ENCODE data around the gene SLC25A48. TPM values are rescaled to one million over a fixed set of nuclear protein-coding genes. Genes with fewer than 3 reads are reported as not detected.

Gene SLC25A48
- total RNA-seq, 1 experiment from 2014 or later, result not detected

DNA sequence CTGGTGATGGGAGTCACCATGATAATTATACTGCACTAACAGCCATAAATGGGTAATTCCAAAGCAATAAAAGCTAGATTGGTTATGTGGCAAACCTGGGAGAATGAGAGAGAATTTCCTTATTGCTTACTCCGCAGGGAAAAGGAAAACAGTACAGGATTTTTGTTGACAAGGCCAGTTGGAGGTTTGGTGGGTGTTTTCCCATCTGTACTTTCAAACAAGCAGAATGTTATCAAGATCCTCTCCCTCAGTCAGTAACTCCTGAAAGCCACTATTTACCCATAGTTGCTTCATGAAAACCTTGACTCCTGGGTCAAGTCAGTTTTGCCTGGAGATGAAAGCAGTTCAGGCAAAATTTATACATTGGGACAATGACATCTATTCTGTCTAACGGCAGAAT, 34.8 kb downstream of the SLC25A48 start:
- H4K20me1 ChIP-seq (ENCODE audit: insufficient read depth), result no peaks in the 10 kb centered on the region
- CTCF ChIA-PET, result no interaction called here
- DNase-seq, result no peak
- H2AFZ ChIP-seq, result no peak overlapping the region
- H3K79me2 ChIP-seq (ENCODE audit: low read depth), result no peaks in the 10 kb centered on the region
- TF ChIP-seq CTCF (conservative IDR thresholded peaks at IDR 0.05) (no peak), EZH2 (IDR thresholded peaks at IDR 0.05; ENCODE audit: low read depth) (no peak)
- 0 out of 2 replicates have a peak, but pooled peaks cover 4% of the 10 kb centered on the region for H3K9me2 ChIP-seq (ENCODE audit: insufficient read depth)
- no peaks in the 10 kb centered on the region for H3F3A ChIP-seq (ENCODE audit: insufficient read depth, low read depth)
- H3K27me3 ChIP-seq (ENCODE audit: insufficient read depth, low read depth), result peaks cover 82% of the 10 kb centered on the region
- H3K4me2 ChIP-seq, result no peak overlapping the region
- no TSS peak for BruUV-seq (replicated peaks)
- no peaks in the 10 kb centered on the region for H3K36me3 ChIP-seq (ENCODE audit: low read depth)
- H3K27ac ChIP-seq, result no peak overlapping the region
- H3K4me3 ChIP-seq, result no peak overlapping the region
- POLR2A ChIA-PET (ENCODE audit: unreplicated experiment), result no interaction called here
- intact Hi-C loops (cut with micrococcal nuclease; ENCODE audit: unreplicated experiment), result no loop called here
- H3K9me3 ChIP-seq (ENCODE audit: insufficient read depth, low read depth), result no peaks in the 10 kb centered on the region
- H3K4me1 ChIP-seq (replicated peaks; ENCODE audit: insufficient read depth), result no peaks in the 10 kb centered on the region

DNA sequence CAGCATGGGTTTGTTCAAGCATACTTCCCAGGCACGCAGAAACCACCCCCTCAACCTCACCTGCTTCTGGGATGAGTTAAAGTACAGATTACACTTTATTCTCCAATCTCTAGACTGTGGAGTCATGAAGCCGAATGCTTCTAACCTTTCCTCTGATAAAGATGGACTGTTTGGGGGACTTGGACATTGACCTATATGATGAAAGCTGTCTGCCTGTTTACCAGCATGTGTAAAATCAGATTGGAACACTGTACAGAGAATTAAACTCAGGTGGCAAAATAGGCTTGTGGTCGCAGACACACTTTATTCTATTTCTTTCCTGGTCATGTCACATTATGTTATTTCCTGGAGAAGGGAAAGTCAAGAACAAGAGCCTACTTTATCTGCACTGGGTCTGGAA, 35.5 kb downstream of the SLC25A48 start:
- H3K36me3 ChIP-seq (ENCODE audit: low read depth), result no peaks in the 10 kb centered on the region
- no peak overlapping the region for H2AFZ ChIP-seq
- H3K4me2 ChIP-seq, result no peak overlapping the region
- H3K4me3 ChIP-seq, result no peak overlapping the region
- DNase-seq, result no peak
- TF ChIP-seq EZH2 (IDR thresholded peaks at IDR 0.05; ENCODE audit: low read depth), result no peak
- no peak for TF ChIP-seq CTCF (conservative IDR thresholded peaks at IDR 0.05)
- H4K20me1 ChIP-seq (ENCODE audit: insufficient read depth), result no peaks in the 10 kb centered on the region
- no peaks in the 10 kb centered on the region for H3K9me3 ChIP-seq (ENCODE audit: insufficient read depth, low read depth)
- no peaks in the 10 kb centered on the region for H3F3A ChIP-seq (ENCODE audit: insufficient read depth, low read depth)
- H3K27me3 ChIP-seq (ENCODE audit: insufficient read depth, low read depth), result peaks cover 87% of the 10 kb centered on the region
- BruUV-seq (replicated peaks), result no TSS peak
- H3K4me1 ChIP-seq (replicated peaks; ENCODE audit: insufficient read depth), result no peaks in the 10 kb centered on the region
- 0 out of 2 replicates have a peak, but pooled peaks cover 4% of the 10 kb centered on the region for H3K9me2 ChIP-seq (ENCODE audit: insufficient read depth)
- no peak overlapping the region for H3K27ac ChIP-seq
- H3K79me2 ChIP-seq (ENCODE audit: low read depth), result no peaks in the 10 kb centered on the region
- ChIA-PET CTCF (no interaction called here), POLR2A (ENCODE audit: unreplicated experiment) (no interaction called here)
- intact Hi-C loops (cut with micrococcal nuclease; ENCODE audit: unreplicated experiment), result no loop called here

GRCh38 chr5:135871268-135871915, 36.9 kb downstream of the SLC25A48 start:
- no peak for TF ChIP-seq EZH2 (IDR thresholded peaks at IDR 0.05; ENCODE audit: low read depth)
- TF ChIP-seq CTCF (conservative IDR thresholded peaks at IDR 0.05), result no peak
- H3K27ac ChIP-seq, result no peak overlapping the region
- no peaks in the 10 kb centered on the region for H4K20me1 ChIP-seq (ENCODE audit: insufficient read depth)
- no peaks in the 10 kb centered on the region for H3K79me2 ChIP-seq (ENCODE audit: low read depth)
- H3K36me3 ChIP-seq (ENCODE audit: low read depth), result no peaks in the 10 kb centered on the region
- no peak overlapping the region for H3K4me2 ChIP-seq
- POLR2A ChIA-PET (ENCODE audit: unreplicated experiment), result no interaction called here
- no peak overlapping the region for H2AFZ ChIP-seq
- H3K9me3 ChIP-seq (ENCODE audit: insufficient read depth, low read depth), result no peaks in the 10 kb centered on the region
- H3K4me3 ChIP-seq, result no peak overlapping the region
- intact Hi-C loops (cut with micrococcal nuclease; ENCODE audit: unreplicated experiment), result no loop called here
- CTCF ChIA-PET, result no interaction called here
- 0 out of 2 replicates have a peak, but pooled peaks cover 4% of the 10 kb centered on the region for H3K9me2 ChIP-seq (ENCODE audit: insufficient read depth)
- H3F3A ChIP-seq (ENCODE audit: insufficient read depth, low read depth), result no peaks in the 10 kb centered on the region
- no peaks in the 10 kb centered on the region for H3K4me1 ChIP-seq (replicated peaks; ENCODE audit: insufficient read depth)
- H3K27me3 ChIP-seq (ENCODE audit: insufficient read depth, low read depth), result peaks cover 78% of the 10 kb centered on the region
- DNase-seq, result no peak
- no TSS peak for BruUV-seq (replicated peaks)
